ENCODE results near the gene HSPH1. TPM values are rescaled to one million over a fixed set of nuclear protein-coding genes. Genes with fewer than 3 reads are reported as not detected.
A peak's percentile ranks its signal among the peaks of the same experiment; 100 is the strongest.

Gene HSPH1
- total RNA-seq, 1 donor from 2014 or later, result 26.3 TPM

DNA sequence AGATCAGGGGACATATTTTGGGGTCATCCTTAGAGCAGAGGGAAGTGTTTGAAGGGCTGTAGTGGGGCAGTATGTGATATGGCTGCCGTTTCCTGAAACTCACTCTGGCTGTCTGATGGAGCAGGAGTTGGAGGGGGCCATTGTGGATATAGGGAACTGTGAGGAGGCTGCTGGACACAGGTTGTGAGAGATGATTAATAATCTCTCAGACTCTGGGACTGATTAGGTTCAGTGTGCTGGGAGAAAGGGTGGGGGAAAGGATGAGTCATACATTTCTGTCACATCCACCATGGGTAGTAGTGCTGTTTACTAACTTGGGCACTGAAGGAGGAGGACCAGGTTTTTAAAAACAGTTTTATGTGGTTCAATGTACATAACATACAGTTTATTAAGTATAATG lies 42.9 kb upstream of the HSPH1 start:
- no peaks in the 10 kb centered on the region for H3K36me3 ChIP-seq (ENCODE audit: control insufficient read depth, insufficient read depth, low read length)
- TF ChIP-seq, protein P1, sequence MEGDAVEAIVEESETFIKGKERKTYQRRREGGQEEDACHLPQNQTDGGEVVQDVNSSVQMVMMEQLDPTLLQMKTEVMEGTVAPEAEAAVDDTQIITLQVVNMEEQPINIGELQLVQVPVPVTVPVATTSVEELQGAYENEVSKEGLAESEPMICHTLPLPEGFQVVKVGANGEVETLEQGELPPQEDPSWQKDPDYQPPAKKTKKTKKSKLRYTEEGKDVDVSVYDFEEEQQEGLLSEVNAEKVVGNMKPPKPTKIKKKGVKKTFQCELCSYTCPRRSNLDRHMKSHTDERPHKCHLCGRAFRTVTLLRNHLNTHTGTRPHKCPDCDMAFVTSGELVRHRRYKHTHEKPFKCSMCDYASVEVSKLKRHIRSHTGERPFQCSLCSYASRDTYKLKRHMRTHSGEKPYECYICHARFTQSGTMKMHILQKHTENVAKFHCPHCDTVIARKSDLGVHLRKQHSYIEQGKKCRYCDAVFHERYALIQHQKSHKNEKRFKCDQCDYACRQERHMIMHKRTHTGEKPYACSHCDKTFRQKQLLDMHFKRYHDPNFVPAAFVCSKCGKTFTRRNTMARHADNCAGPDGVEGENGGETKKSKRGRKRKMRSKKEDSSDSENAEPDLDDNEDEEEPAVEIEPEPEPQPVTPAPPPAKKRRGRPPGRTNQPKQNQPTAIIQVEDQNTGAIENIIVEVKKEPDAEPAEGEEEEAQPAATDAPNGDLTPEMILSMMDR (IDR thresholded peaks at IDR 0.05; ENCODE audit: insufficient read depth, low read length, severe bottlenecking), result no peak
- H3K4me3 ChIP-seq (ENCODE audit: low read depth, low read length), result no peak overlapping the region
- H3K27me3 ChIP-seq (ENCODE audit: control insufficient read depth, insufficient read depth, low read length), result no peaks in the 10 kb centered on the region
- DNase-seq (ENCODE audit: low read depth) (peak; percentile 85), FAIRE-seq (no peak)

DNA sequence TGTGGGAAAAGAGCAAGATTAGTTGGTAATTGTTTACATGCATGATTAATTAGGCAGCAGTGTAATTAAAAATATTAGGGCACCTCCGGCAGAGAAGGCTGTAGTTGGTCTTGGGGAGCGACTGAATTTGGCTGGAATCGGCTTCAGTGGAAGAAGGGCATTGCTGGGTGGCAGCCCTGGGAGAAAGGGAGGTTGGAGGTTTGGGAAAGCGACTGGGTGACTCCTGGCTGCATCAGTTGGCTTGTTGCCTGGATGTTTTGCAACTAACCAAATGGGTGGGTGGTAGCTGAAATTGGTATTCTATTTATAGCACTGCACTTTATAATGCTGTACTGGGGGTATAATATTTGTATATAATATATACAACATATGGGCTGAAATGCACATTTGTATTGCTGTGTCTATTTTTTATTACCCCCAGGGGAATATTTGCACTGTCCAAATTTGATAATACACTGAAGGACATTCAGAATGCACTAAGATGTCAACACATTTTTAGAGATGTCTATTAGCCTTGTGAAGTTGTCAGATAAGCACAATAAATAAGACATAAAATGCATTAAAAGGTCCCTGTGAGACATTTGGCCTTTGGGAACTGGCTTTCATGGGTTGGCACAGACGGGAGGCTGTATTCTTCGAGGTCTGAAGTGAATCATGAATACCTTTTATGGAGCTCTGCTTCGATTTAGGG lies 39.8 kb upstream of the HSPH1 start:
- Histone ChIP-seq H3K27me3 (ENCODE audit: control insufficient read depth, insufficient read depth, low read length) (no peaks in the 10 kb centered on the region), H3K4me3 (ENCODE audit: low read depth, low read length) (no peak overlapping the region), H3K36me3 (ENCODE audit: control insufficient read depth, insufficient read depth, low read length) (no peaks in the 10 kb centered on the region)
- DNase-seq (ENCODE audit: low read depth) (peak; percentile 75), FAIRE-seq (no peak)
- TF ChIP-seq, protein P1 (IDR thresholded peaks at IDR 0.05; ENCODE audit: insufficient read depth, low read length, severe bottlenecking), result no peak

DNA sequence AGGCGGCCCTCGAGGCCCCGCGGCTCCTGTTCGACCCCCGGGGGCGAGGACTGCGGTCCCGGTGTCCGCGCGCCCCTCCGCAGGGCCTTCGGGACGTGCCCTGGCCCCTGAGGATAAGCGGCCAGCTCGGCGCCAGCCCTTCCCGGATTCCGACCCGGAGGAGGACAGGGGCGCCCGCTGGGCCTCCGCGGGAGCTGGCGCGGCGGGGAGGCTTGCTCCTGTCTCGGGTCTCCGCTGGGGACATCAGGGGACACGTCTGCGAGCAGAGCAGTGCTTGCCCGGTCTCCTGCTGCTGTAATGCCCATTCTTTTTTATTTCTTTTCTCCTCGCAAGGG lies 38.9 kb upstream of the HSPH1 start:
- DNase-seq (ENCODE audit: low read depth) (no peak), FAIRE-seq (no peak)
- TF ChIP-seq, protein P1 (IDR thresholded peaks at IDR 0.05; ENCODE audit: insufficient read depth, low read length, severe bottlenecking), result no peak
- H3K36me3 ChIP-seq (ENCODE audit: control insufficient read depth, insufficient read depth, low read length), result no peaks in the 10 kb centered on the region
- no peaks in the 10 kb centered on the region for H3K27me3 ChIP-seq (ENCODE audit: control insufficient read depth, insufficient read depth, low read length)
- H3K4me3 ChIP-seq (ENCODE audit: low read depth, low read length), result peak overlapping the region; percentile 55

DNA sequence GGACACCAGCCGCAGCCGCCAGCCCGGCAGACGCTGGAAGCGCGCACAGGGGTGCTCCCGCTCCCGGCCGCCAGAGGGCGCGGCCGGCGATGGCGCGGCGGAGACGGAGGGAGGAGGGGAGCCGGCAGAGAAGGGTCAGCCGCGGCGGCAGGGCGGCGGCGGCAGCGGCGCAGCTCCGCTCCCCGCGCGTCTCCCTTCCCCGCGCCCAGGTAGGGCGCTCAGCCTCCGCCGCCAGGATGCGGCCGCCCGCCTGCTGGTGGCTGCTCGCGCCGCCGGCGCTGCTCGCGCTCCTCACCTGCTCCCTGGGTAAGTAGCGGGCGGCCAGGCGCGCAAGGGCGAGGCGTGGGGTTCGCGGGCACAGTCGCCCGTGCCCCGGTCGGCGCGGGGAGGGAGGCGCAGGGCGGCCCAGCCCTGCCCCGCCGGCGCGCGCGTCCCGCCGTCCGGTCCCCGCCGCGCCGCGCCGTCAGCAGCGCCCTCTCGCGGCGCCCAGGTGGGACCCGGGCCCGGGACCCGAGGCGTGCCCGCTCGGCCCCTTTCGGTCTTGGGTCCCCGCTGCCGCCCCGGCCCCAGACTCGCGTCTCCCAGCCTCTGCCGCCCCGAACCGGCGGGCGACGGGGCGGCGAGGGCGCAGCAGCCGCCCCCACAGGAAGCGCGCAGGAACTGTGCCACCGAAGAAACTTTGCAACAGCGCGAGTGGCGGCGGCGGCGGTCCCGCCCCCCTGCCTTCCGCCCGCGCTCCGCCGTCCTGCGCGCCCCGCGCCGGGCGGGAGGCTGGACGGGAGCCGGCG lies 38.3 kb upstream of the HSPH1 start, which contains the start of gene B3GLCT:
TSS of gene B3GLCT (plus strand) at position 127 of the 788 bp plus-strand sequence. CDS start at position 237, 110 bp downstream.
- peak; percentile 48 for DNase-seq (ENCODE audit: low read depth)
- H3K27me3 ChIP-seq (ENCODE audit: control insufficient read depth, insufficient read depth, low read length), result no peaks in the 10 kb centered on the region
- FAIRE-seq, result no peak
- TF ChIP-seq, protein P1 (IDR thresholded peaks at IDR 0.05; ENCODE audit: insufficient read depth, low read length, severe bottlenecking), result peak; percentile 86
- H3K36me3 ChIP-seq (ENCODE audit: control insufficient read depth, insufficient read depth, low read length), result no peaks in the 10 kb centered on the region
- H3K4me3 ChIP-seq (ENCODE audit: low read depth, low read length), result peak within 1 kb of the TSS; percentile 55

DNA sequence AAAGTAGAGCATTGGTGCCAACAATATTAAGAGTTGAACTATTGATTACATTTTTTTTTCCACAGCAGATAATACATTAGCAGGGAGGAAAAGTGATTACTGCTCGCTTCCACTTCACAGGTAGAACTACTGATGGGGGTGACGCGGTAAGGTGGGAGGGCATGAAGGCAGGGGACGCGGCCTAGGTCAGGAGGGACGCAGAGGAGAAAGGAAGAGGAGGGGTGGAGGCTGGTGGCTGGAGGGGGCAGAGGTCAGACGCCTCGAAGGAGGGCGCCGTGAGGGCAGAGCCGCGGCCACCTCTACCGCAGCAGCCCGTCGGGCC lies 37.8 kb upstream of the HSPH1 start:
- Histone ChIP-seq H3K27me3 (ENCODE audit: control insufficient read depth, insufficient read depth, low read length) (no peaks in the 10 kb centered on the region), H3K36me3 (ENCODE audit: control insufficient read depth, insufficient read depth, low read length) (no peaks in the 10 kb centered on the region), H3K4me3 (ENCODE audit: low read depth, low read length) (peak overlapping the region; percentile 55)
- DNase-seq (ENCODE audit: low read depth) (no peak), FAIRE-seq (no peak)
- TF ChIP-seq, protein P1 (IDR thresholded peaks at IDR 0.05; ENCODE audit: insufficient read depth, low read length, severe bottlenecking), result no peak
